K562 treated with DMSO at 1 percent for 12 hours (cell line): ENCODE data around the gene KRTAP4-5. TPM values are rescaled to one million over a fixed set of nuclear protein-coding genes. Genes with fewer than 3 reads are reported as not detected.

ENCODE experiments used
- total RNA-seq: library from RNA; unstranded; fragments of 300-600 nt; gene quantifications from 2 replicates; pipeline ENCODE4 v1.2.3, GENCODE V29; 2022; ENCODE audit not compliant: insufficient read depth

Gene KRTAP4-5
- not detected in 2 replicates for total RNA-seq

GRCh38 chr17:41149652-41149985 is at the start of gene KRTAP4-5:
KRTAP4-5 (minus strand) TSS chr17:41149825; CDS start chr17:41149767, 58 bp downstream.

GRCh38 chr17:41189837-41190318 is 40.3 kb upstream of the KRTAP4-5 start, which contains the start of gene KRTAP9-1:
KRTAP9-1 (plus strand) TSS chr17:41189887; CDS start chr17:41189887, 0 bp downstream.

GRCh38 chr17:41184480-41184961 is 34.9 kb upstream of the KRTAP4-5 start, which contains the start of gene KRTAP4-1:
KRTAP4-1 (minus strand) TSS chr17:41184911; CDS start chr17:41184854, 57 bp downstream.

GRCh38 chr17:41177727-41178271 is 28.2 kb upstream of the KRTAP4-5 start, which contains the start of gene KRTAP4-2:
KRTAP4-2 (minus strand) TSS chr17:41178221; CDS start chr17:41178164, 57 bp downstream.

GRCh38 chr17:41168121-41168520 is 18.5 kb upstream of the KRTAP4-5 start, which contains the start of gene KRTAP4-3:
KRTAP4-3 (minus strand) TSS chr17:41168221; CDS start chr17:41168172, 49 bp downstream.

GRCh38 chr17:41160648-41161047 is 11.0 kb upstream of the KRTAP4-5 start, which contains the start of gene KRTAP4-4:
KRTAP4-4 (minus strand) TSS chr17:41160748; CDS start chr17:41160691, 57 bp downstream.

GRCh38 chr17:41140360-41141131 is 9.1 kb downstream of the KRTAP4-5 start, which contains the start of gene KRTAP4-6:
KRTAP4-6 (minus strand) TSS chr17:41140544; CDS start chr17:41140487, 57 bp downstream.

GRCh38 chr17:41123991-41124371 is 25.6 kb downstream of the KRTAP4-5 start, which contains the start of gene KRTAP4-12:
KRTAP4-12 (minus strand) TSS chr17:41124182; CDS start chr17:41124122, 60 bp downstream.

GRCh38 chr17:41117846-41118386 is 31.7 kb downstream of the KRTAP4-5 start, which contains the start of gene KRTAP4-11:
KRTAP4-11 (minus strand) TSS chr17:41118373; CDS start chr17:41118315, 58 bp downstream.

GRCh38 chr17:41105347-41105746 is 44.3 kb downstream of the KRTAP4-5 start, which contains the start of gene KRTAP4-9:
KRTAP4-9 (plus strand) TSS chr17:41105389; CDS start chr17:41105389, 0 bp downstream.

GRCh38 chr17:41101586-41102259 is 47.9 kb downstream of the KRTAP4-5 start, which contains the start of gene KRTAP4-16:
KRTAP4-16 (minus strand) TSS chr17:41102209; CDS start chr17:41102209, 0 bp downstream.

Other genes starting within 250 kb of the KRTAP4-5 start
- not detected in 2 replicates for gene KRT23, start 212.2 kb downstream of the KRTAP4-5 start, total RNA-seq
- gene KRT39, start 182.9 kb downstream of the KRTAP4-5 start, total RNA-seq = not detected in 2 replicates
- gene KRT40, start 165.5 kb downstream of the KRTAP4-5 start, total RNA-seq = not detected in 2 replicates
- not detected in 2 replicates for gene KRTAP3-3, start 155.7 kb downstream of the KRTAP4-5 start, total RNA-seq
- gene KRTAP3-2, start 149.9 kb downstream of the KRTAP4-5 start, total RNA-seq = not detected in 2 replicates
- not detected in 2 replicates for gene KRTAP3-1, start 140.7 kb downstream of the KRTAP4-5 start, total RNA-seq
- not detected in 2 replicates for gene KRTAP1-5, start 122.6 kb downstream of the KRTAP4-5 start, total RNA-seq
- not detected in 2 replicates for gene KRTAP1-4, start 119.6 kb downstream of the KRTAP4-5 start, total RNA-seq
- not detected in 2 replicates for gene KRTAP1-3, start 115.0 kb downstream of the KRTAP4-5 start, total RNA-seq
- not detected in 2 replicates for gene KRTAP1-1, start 108.4 kb downstream of the KRTAP4-5 start, total RNA-seq
- gene KRTAP2-1, start 102.5 kb downstream of the KRTAP4-5 start, total RNA-seq = not detected in 2 replicates
- gene KRTAP2-2, start 94.6 kb downstream of the KRTAP4-5 start, total RNA-seq = not detected in 2 replicates
- gene KRTAP2-3, start 89.7 kb downstream of the KRTAP4-5 start, total RNA-seq = not detected in 2 replicates
- gene KRTAP2-4, start 83.9 kb downstream of the KRTAP4-5 start, total RNA-seq = not detected in 2 replicates
- gene KRTAP4-7, start 65.7 kb downstream of the KRTAP4-5 start, total RNA-seq = not detected in 2 replicates
- gene KRTAP4-8, start 51.7 kb downstream of the KRTAP4-5 start, total RNA-seq = not detected in 2 replicates
- gene KRTAP4-16, start 47.6 kb downstream of the KRTAP4-5 start, total RNA-seq = not detected in 2 replicates
- gene KRTAP4-9, start 44.4 kb downstream of the KRTAP4-5 start, total RNA-seq = not detected in 2 replicates
- not detected in 2 replicates for gene KRTAP4-11, start 31.5 kb downstream of the KRTAP4-5 start, total RNA-seq
- gene KRTAP4-12, start 25.6 kb downstream of the KRTAP4-5 start, total RNA-seq = not detected in 2 replicates
- gene KRTAP4-6, start 9.3 kb downstream of the KRTAP4-5 start, total RNA-seq = not detected in 2 replicates
- not detected in 2 replicates for gene KRTAP4-4, start 10.9 kb upstream of the KRTAP4-5 start, total RNA-seq
- gene KRTAP4-3, start 18.4 kb upstream of the KRTAP4-5 start, total RNA-seq = not detected in 2 replicates
- not detected in 2 replicates for gene KRTAP4-2, start 28.4 kb upstream of the KRTAP4-5 start, total RNA-seq
- not detected in 2 replicates for gene KRTAP4-1, start 35.1 kb upstream of the KRTAP4-5 start, total RNA-seq
- gene KRTAP9-1, start 40.1 kb upstream of the KRTAP4-5 start, total RNA-seq = not detected in 2 replicates
- gene KRTAP9-2, start 76.8 kb upstream of the KRTAP4-5 start, total RNA-seq = not detected in 2 replicates
- gene KRTAP9-3, start 82.6 kb upstream of the KRTAP4-5 start, total RNA-seq = not detected in 2 replicates
- gene KRTAP9-8, start 88.2 kb upstream of the KRTAP4-5 start, total RNA-seq = not detected in 2 replicates
- not detected in 2 replicates for gene KRTAP9-4, start 99.9 kb upstream of the KRTAP4-5 start, total RNA-seq
- gene KRTAP9-9, start 105.6 kb upstream of the KRTAP4-5 start, total RNA-seq = not detected in 2 replicates
- gene KRTAP9-6, start 115.6 kb upstream of the KRTAP4-5 start, total RNA-seq = not detected in 2 replicates
- not detected in 2 replicates for gene KRTAP9-7, start 125.9 kb upstream of the KRTAP4-5 start, total RNA-seq
- gene KRTAP29-1, start 153.0 kb upstream of the KRTAP4-5 start, total RNA-seq = not detected in 2 replicates
- not detected in 2 replicates for gene KRTAP16-1, start 159.5 kb upstream of the KRTAP4-5 start, total RNA-seq
- gene KRTAP17-1, start 165.9 kb upstream of the KRTAP4-5 start, total RNA-seq = not detected in 2 replicates
- not detected in 2 replicates for gene KRT33A, start 201.0 kb upstream of the KRTAP4-5 start, total RNA-seq
- gene KRT33B, start 220.0 kb upstream of the KRTAP4-5 start, total RNA-seq = not detected in 2 replicates
- gene KRT34, start 232.5 kb upstream of the KRTAP4-5 start, total RNA-seq = not detected in 2 replicates
- not detected in 2 replicates for gene KRT31, start 247.8 kb upstream of the KRTAP4-5 start, total RNA-seq